ENCODE results near the gene IVD. TPM values are rescaled to one million over a fixed set of nuclear protein-coding genes. Genes with fewer than 3 reads are reported as not detected.

Gene IVD
- total RNA-seq, 1 donor from 2014 or later, result 33.4 TPM

DNA sequence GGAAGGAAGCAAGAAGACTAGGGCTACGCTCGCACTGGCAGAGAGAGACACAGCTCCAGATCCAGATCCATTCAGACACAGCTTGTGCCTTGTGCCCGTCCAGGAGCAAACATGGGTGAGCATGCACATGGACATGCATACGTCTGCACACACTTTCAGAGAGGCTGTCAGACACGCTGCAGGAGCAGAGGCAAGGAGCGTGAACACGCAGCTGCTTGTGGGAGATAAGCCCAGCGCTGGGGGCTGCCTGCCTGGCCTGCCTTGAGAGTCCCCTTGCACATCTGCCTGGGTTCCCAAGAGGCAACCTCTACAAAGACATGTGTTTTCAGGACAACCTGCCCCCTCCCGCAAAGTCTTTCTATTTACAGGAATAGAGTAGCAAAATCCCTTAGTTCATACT is 21.6 kb downstream of the IVD start:
- Histone ChIP-seq H3K4me1 (ENCODE audit: control insufficient read depth in 3 of 3, insufficient read depth in 3 of 3, low read length in 3 of 3) (peaks cover 0 to 4% (median 0%) of the 10 kb centered on the region in 3 donors), H3K4me3 (ENCODE audit: low read length in 3 of 3) (no peak overlapping the region), H3K9ac (ENCODE audit: low read depth in 1 of 3, low read length in 3 of 3) (peak overlapping the region in 1 of 3 donors; percentile 1), H3K27ac (ENCODE audit: low read depth, low read length) (no peak overlapping the region), H3K27me3 (ENCODE audit: control insufficient read depth in 3 of 3, insufficient read depth in 3 of 3, low read length in 3 of 3) (peaks cover 0 to 5% (median 0%) of the 10 kb centered on the region in 3 donors), H3K36me3 (ENCODE audit: control insufficient read depth in 3 of 3, insufficient read depth in 3 of 3, low read length in 3 of 3) (no peaks in the 10 kb centered on the region), H3K9me3 (ENCODE audit: control insufficient read depth in 3 of 3, low read length in 3 of 3) (no peaks in the 10 kb centered on the region)

DNA sequence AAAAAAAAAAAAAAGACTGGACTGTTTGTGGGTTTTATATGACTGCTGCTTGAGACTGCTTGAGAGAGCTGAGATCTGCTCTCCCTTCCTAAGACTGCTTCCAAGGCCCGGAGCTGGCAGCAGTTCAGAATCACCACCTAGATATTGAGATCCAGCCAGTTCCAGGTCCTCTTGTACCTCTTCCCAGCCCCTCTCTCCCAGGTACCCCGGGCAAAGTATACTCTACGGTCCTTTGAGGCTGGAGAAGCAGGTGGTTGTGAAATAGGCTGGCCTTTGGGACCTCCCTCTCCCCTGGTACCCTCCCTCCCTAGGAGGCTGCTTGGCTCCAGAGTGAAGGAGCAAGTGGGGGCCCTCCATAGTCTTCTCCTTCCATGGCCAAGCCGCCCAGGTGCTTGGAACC is 22.6 kb downstream of the IVD start:
- Histone ChIP-seq H3K36me3 (ENCODE audit: control insufficient read depth in 3 of 3, insufficient read depth in 3 of 3, low read length in 3 of 3) (no peaks in the 10 kb centered on the region), H3K27me3 (ENCODE audit: control insufficient read depth in 3 of 3, insufficient read depth in 3 of 3, low read length in 3 of 3) (peaks cover 0 to 5% (median 0%) of the 10 kb centered on the region in 3 donors), H3K4me3 (ENCODE audit: low read length in 3 of 3) (no peak overlapping the region), H3K27ac (ENCODE audit: low read depth, low read length) (no peak overlapping the region), H3K9me3 (ENCODE audit: control insufficient read depth in 3 of 3, low read length in 3 of 3) (no peaks in the 10 kb centered on the region), H3K4me1 (ENCODE audit: control insufficient read depth in 3 of 3, insufficient read depth in 3 of 3, low read length in 3 of 3) (peaks cover 0 to 4% (median 0%) of the 10 kb centered on the region in 3 donors), H3K9ac (ENCODE audit: low read depth in 1 of 3, low read length in 3 of 3) (no peak overlapping the region)

DNA sequence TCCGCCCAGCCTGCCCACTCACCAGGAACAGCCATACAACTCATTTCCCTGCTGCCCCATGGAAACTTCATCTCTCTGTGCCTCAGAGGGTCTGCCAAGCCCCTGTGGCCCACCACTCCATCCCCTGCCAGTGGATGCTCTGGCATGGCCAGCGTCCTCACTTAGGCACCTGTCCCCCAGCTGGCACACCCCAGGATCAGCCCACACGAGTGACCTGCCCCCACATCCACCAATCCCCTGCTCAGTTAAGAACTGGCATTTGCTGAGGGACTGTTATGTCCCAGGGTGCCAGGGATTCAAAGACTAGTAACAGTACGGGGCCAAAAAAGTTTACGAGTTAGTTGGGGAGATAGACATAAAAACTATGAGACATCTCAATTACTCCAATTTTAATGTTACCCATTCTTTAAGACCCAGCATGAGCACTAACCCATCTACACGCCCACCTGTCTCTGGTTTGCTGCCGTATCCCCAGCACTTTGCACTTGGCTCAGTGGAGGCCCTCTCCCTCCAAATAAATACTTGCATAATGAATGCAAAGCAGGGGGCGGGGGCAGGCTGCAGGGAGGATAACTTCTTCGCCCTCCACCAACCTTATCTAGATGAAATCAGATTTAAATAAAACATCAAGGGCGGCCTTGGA is 23.6 kb downstream of the IVD start:
- Histone ChIP-seq H3K36me3 (ENCODE audit: control insufficient read depth in 3 of 3, insufficient read depth in 3 of 3, low read length in 3 of 3) (no peaks in the 10 kb centered on the region), H3K9me3 (ENCODE audit: control insufficient read depth in 3 of 3, low read length in 3 of 3) (no peaks in the 10 kb centered on the region), H3K9ac (ENCODE audit: low read depth in 1 of 3, low read length in 3 of 3) (no peak overlapping the region), H3K4me1 (ENCODE audit: control insufficient read depth in 3 of 3, insufficient read depth in 3 of 3, low read length in 3 of 3) (peaks cover 0 to 4% (median 0%) of the 10 kb centered on the region in 3 donors), H3K4me3 (ENCODE audit: low read length in 3 of 3) (no peak overlapping the region), H3K27me3 (ENCODE audit: control insufficient read depth in 3 of 3, insufficient read depth in 3 of 3, low read length in 3 of 3) (peaks cover 0 to 5% (median 0%) of the 10 kb centered on the region in 3 donors), H3K27ac (ENCODE audit: low read depth, low read length) (no peak overlapping the region)

DNA sequence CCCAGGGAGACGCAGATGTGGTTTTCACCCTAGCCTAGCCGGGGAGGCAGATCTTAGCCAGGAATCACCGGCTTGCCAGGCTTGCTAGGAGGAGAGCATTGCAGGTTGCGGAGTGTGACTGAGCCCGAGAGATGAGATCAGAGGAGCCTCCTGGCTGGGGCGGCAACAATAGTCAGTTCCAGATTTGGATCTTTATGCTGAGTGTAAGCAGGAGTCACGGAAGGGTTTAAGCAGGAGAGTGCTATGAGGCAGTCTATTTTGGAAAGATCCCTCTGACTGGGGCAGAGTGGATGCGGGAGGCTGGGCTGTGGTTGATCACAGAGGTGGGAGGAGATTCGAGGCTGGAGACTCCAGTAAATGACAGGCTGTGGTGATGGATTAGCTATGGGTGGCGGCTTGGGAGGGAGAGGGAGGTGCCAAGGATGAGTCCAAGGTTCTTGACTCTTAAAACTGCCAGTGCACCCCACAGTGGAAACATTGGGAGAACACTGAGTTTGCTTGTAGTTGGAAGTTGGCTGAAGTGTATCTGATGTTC is 24.7 kb downstream of the IVD start:
- no peaks in the 10 kb centered on the region for H3K9me3 ChIP-seq (ENCODE audit: control insufficient read depth in 3 of 3, low read length in 3 of 3)
- peaks cover 2 to 9% (median 3%) of the 10 kb centered on the region in 3 donors for H3K27me3 ChIP-seq (ENCODE audit: control insufficient read depth in 3 of 3, insufficient read depth in 3 of 3, low read length in 3 of 3)
- no peak overlapping the region for H3K4me3 ChIP-seq (ENCODE audit: low read length in 3 of 3)
- H3K36me3 ChIP-seq (ENCODE audit: control insufficient read depth in 3 of 3, insufficient read depth in 3 of 3, low read length in 3 of 3), result no peaks in the 10 kb centered on the region
- no peak overlapping the region for H3K9ac ChIP-seq (ENCODE audit: low read depth in 1 of 3, low read length in 3 of 3)
- peaks cover 0 to under 1% (median 0%) of the 10 kb centered on the region in 3 donors for H3K4me1 ChIP-seq (ENCODE audit: control insufficient read depth in 3 of 3, insufficient read depth in 3 of 3, low read length in 3 of 3)
- H3K27ac ChIP-seq (ENCODE audit: low read depth, low read length), result no peak overlapping the region

DNA sequence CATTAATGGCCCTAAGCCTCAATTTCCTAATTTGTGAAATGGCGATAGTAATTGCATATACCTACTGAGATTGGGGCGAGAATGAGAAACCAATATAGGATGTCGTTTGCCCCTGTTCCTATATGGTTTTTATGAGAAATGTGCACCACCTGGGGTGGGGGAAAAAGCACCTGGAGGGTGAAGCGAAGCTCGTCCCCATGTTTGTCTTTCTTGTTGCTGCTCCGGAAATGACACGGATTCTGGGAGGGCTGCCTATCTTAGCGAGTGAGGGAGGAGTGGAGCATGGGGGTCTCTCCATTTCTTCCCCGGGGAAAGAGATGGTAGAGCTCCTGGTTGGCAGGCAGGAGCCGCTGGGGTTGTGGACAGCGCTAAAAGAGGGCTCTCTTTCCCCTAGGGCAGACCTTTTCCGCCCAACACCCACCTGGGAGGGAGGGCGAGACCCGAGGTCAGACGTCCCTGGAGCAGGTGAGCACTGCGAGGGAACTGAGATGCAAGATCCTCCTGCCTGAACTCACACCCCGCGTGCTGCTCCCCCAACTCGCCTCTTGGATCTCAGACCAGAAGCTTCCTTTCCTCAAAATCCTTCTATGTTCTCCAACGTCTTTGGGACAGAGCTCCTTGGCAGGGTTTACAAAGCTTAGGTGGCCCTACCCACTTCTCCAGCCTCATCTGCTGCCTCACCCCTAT is 29.6 kb downstream of the IVD start:
- no peak overlapping the region for H3K9ac ChIP-seq (ENCODE audit: low read depth in 1 of 3, low read length in 3 of 3)
- H3K9me3 ChIP-seq (ENCODE audit: control insufficient read depth in 3 of 3, low read length in 3 of 3), result no peaks in the 10 kb centered on the region
- H3K4me3 ChIP-seq (ENCODE audit: low read length in 3 of 3), result no peak overlapping the region
- H3K36me3 ChIP-seq (ENCODE audit: control insufficient read depth in 3 of 3, insufficient read depth in 3 of 3, low read length in 3 of 3), result no peaks in the 10 kb centered on the region
- peaks cover 10 to 25% (median 23%) of the 10 kb centered on the region in 3 donors for H3K4me1 ChIP-seq (ENCODE audit: control insufficient read depth in 3 of 3, insufficient read depth in 3 of 3, low read length in 3 of 3)
- H3K27ac ChIP-seq (ENCODE audit: low read depth, low read length), result no peak overlapping the region
- H3K27me3 ChIP-seq (ENCODE audit: control insufficient read depth in 3 of 3, insufficient read depth in 3 of 3, low read length in 3 of 3), result peaks cover 35 to 38% (median 37%) of the 10 kb centered on the region in 3 donors

DNA sequence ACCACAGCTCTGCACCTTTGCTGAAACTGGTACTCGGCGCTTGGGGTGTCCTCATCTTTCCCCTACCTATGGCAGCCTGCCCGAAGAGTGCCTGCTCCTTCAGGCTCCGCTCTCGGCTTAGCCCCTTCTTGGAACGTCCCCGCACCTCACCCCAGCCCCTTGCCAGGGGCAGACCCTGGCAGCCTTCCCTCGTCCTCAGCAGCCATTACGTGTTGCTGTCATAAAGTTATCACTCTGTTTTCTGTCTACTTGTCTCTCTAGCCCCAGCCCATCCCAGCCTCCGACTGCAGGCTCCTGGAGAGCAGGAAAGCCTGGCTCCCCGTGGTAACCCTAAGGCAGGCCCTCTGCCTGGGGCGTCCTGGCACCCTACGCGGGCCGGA is 30.1 kb downstream of the IVD start:
- Histone ChIP-seq H3K36me3 (ENCODE audit: control insufficient read depth in 3 of 3, insufficient read depth in 3 of 3, low read length in 3 of 3) (no peaks in the 10 kb centered on the region), H3K27me3 (ENCODE audit: control insufficient read depth in 3 of 3, insufficient read depth in 3 of 3, low read length in 3 of 3) (peaks cover 35 to 37% (median 35%) of the 10 kb centered on the region in 3 donors)

DNA sequence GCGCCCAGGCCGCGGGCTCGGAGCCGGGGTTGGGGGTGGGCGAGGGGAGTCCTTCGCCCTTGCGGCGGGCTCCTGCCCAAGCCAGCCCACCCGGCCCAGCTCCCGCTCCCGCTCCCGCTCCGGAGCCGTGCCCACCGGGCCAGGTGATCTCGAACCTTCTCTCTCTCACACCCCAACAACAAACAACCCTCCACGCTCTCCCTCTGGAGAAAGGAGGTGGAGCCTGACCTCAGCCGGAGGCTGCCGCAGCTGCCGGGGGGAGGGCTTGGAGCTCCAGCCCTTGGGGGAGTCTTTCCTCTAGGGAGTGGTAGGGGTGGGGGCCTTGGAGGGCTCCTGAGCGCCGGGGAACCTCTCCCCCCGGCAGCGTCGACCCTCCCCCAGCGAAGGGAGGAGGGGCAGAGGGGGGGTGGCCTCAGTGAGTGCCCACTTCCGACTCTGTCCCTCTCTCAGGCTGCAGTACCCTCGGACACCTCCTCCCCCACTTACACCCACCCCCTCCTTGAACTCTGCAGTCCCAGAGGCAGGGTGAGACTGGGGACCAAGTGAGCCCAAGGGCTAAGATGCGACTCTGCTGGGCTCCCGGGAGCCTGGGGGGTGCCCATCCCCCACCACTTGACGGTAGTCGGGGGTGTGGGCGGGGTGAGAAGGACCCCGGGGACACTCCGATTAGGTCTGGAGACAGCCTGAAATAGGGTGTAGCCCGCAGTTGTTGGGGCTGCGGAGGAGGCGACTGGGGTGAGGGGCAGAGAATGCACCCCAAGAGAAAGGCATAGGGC is 30.7 kb downstream of the IVD start:
- Histone ChIP-seq H3K4me1 (ENCODE audit: control insufficient read depth in 3 of 3, insufficient read depth in 3 of 3, low read length in 3 of 3) (peaks cover 10 to 27% (median 25%) of the 10 kb centered on the region in 3 donors), H3K27ac (ENCODE audit: low read depth, low read length) (no peak overlapping the region), H3K4me3 (ENCODE audit: low read length in 3 of 3) (peak overlapping the region; percentile 17 to 58 (median 43)), H3K9ac (ENCODE audit: low read depth in 1 of 3, low read length in 3 of 3) (peak overlapping the region in 1 of 3 donors; percentile 57), H3K36me3 (ENCODE audit: control insufficient read depth in 3 of 3, insufficient read depth in 3 of 3, low read length in 3 of 3) (no peaks in the 10 kb centered on the region), H3K27me3 (ENCODE audit: control insufficient read depth in 3 of 3, insufficient read depth in 3 of 3, low read length in 3 of 3) (peaks cover 35 to 37% (median 35%) of the 10 kb centered on the region in 3 donors), H3K9me3 (ENCODE audit: control insufficient read depth in 3 of 3, low read length in 3 of 3) (no peaks in the 10 kb centered on the region)

More for the DNA sequence above, 30.1 kb downstream of the IVD start:
- Histone ChIP-seq H3K4me3 (ENCODE audit: low read length in 3 of 3) (no peak overlapping the region), H3K27ac (ENCODE audit: low read depth, low read length) (no peak overlapping the region), H3K9ac (ENCODE audit: low read depth in 1 of 3, low read length in 3 of 3) (no peak overlapping the region), H3K9me3 (ENCODE audit: control insufficient read depth in 3 of 3, low read length in 3 of 3) (no peaks in the 10 kb centered on the region), H3K4me1 (ENCODE audit: control insufficient read depth in 3 of 3, insufficient read depth in 3 of 3, low read length in 3 of 3) (peaks cover 10 to 27% (median 25%) of the 10 kb centered on the region in 3 donors)

GRCh38 chr15:40436892-40437751 is 31.5 kb downstream of the IVD start:
- Histone ChIP-seq H3K27me3 (ENCODE audit: control insufficient read depth in 3 of 3, insufficient read depth in 3 of 3, low read length in 3 of 3) (peaks cover 35 to 37% (median 35%) of the 10 kb centered on the region in 3 donors), H3K9ac (ENCODE audit: low read depth in 1 of 3, low read length in 3 of 3) (peak overlapping the region in 1 of 3 donors; percentile 57), H3K9me3 (ENCODE audit: control insufficient read depth in 3 of 3, low read length in 3 of 3) (no peaks in the 10 kb centered on the region), H3K27ac (ENCODE audit: low read depth, low read length) (no peak overlapping the region), H3K36me3 (ENCODE audit: control insufficient read depth in 3 of 3, insufficient read depth in 3 of 3, low read length in 3 of 3) (no peaks in the 10 kb centered on the region), H3K4me1 (ENCODE audit: control insufficient read depth in 3 of 3, insufficient read depth in 3 of 3, low read length in 3 of 3) (peaks cover 10 to 27% (median 25%) of the 10 kb centered on the region in 3 donors), H3K4me3 (ENCODE audit: low read length in 3 of 3) (peak overlapping the region; percentile 17 to 58 (median 43))

Measured in skeletal muscle tissue (tissue), 4 donors.